Tibial nerve (tissue), 4 donors: ENCODE measurements around the gene ZNHIT6.

Source experiments
- CTCF ChIP-seq, 5 experiments: fragments of 200-600 bp in 3 of 5; fragments of 450-650 bp in 2 of 5; sonication (generic) in 3 of 5; IDR thresholded peaks; one replicate each; pipeline ENCODE4 v1.5.1; 2016 to 2019; ENCODE audit warnings: antibody characterized with exemption in 5 of 5, mild to moderate bottlenecking in 3 of 5, moderate library complexity in 2 of 5
- EP300 ChIP-seq, 2 donors: sonication (generic); formaldehyde crosslinking; IDR thresholded peaks; one replicate each; pipeline ENCODE4 v1.6.1; 2017; ENCODE audit warnings: antibody characterized with exemption in 2 of 2, mild to moderate bottlenecking in 1 of 2
- POLR2A ChIP-seq, 2 donors: fragments of 450-650 bp; IDR thresholded peaks; one replicate each; pipeline ENCODE4 v1.6.1; 2017; ENCODE audit warnings: antibody characterized with exemption in 2 of 2, mild to moderate bottlenecking in 2 of 2, moderate library complexity in 2 of 2

GRCh38 chr1:85748120-85748519, 39.9 kb upstream of the ZNHIT6 start:
- TF ChIP-seq CTCF (IDR thresholded peaks at IDR 0.05): no peak
- no peak for TF ChIP-seq POLR2A (IDR thresholded peaks at IDR 0.05)
- TF ChIP-seq EP300 (IDR thresholded peaks at IDR 0.05): no peak
